Hindlimb muscle (tissue), 1 donor: ENCODE data around the gene QARS1. TPM values are rescaled to one million over a fixed set of nuclear protein-coding genes. Genes with fewer than 3 reads are reported as not detected.

Experiments used
- DNase-seq: peaks from one replicate; pipeline ENCODE4 v3.0.0-alpha.2; 2013
- polyA plus RNA-seq: library from polyadenylated mRNA; unstranded; fragments of 120-200 nt; gene quantifications from one replicate; pipeline ENCODE4 v1.2.1, GENCODE V29; 2013; ENCODE audit not compliant: insufficient read length

Gene QARS1
- polyA plus RNA-seq, 1 donor: 272 TPM

- DNase-seq: peak; percentile 97
These were observed 16.0 kb upstream of the QARS1 start, which contains the start of gene USP19 for GRCh38 chr3:49120438-49121131. Gene USP19 (minus strand): TSS chr3:49120823. CDS start chr3:49119145, 1,678 bp downstream.

- DNase-seq: no peak
These were observed 15.5 kb upstream of the QARS1 start for GRCh38 chr3:49120096-49120437.

- no peak for DNase-seq
These were observed 14.9 kb upstream of the QARS1 start for GRCh38 chr3:49119439-49119838.

GRCh38 chr3:49119036-49119435, 14.5 kb upstream of the QARS1 start:
- DNase-seq: no peak

- DNase-seq: no peak
These were observed 7.7 kb upstream of the QARS1 start for GRCh38 chr3:49112262-49112661.

- DNase-seq: no peak
These were observed 6.8 kb upstream of the QARS1 start for GRCh38 chr3:49111347-49111746.

- no peak for DNase-seq
These were observed 6.2 kb upstream of the QARS1 start for GRCh38 chr3:49110780-49111179.

GRCh38 chr3:49108346-49108745, 3.8 kb upstream of the QARS1 start:
- no peak for DNase-seq

GRCh38 chr3:49104052-49104426, 518 bp downstream of the QARS1 start:
- no peak for DNase-seq

GRCh38 chr3:49100046-49100615, 4.4 kb downstream of the QARS1 start:
- DNase-seq: no peak

GRCh38 chr3:49098910-49099630, 5.5 kb downstream of the QARS1 start:
- no peak for DNase-seq

GRCh38 chr3:49098429-49098828, 6.1 kb downstream of the QARS1 start:
- DNase-seq: no peak

GRCh38 chr3:49093853-49094767, 10.4 kb downstream of the QARS1 start, which contains the start of gene QRICH1:
Gene QRICH1 (minus strand): TSS chr3:49094071. CDS start chr3:49077017, 17,054 bp downstream.
- peak; percentile 97 for DNase-seq

GRCh38 chr3:49092938-49093852, 11.4 kb downstream of the QARS1 start:
- DNase-seq: peak; percentile 91

GRCh38 chr3:49081429-49081828, 23.1 kb downstream of the QARS1 start:
- DNase-seq: no peak

- no peak for DNase-seq
These were observed 25.3 kb downstream of the QARS1 start for GRCh38 chr3:49079270-49079669.

GRCh38 chr3:49076646-49077045, 27.9 kb downstream of the QARS1 start:
- no peak for DNase-seq

GRCh38 chr3:49076116-49076515, 28.4 kb downstream of the QARS1 start:
- no peak for DNase-seq

GRCh38 chr3:49058011-49058410, 46.5 kb downstream of the QARS1 start:
- DNase-seq: no peak

GRCh38 chr3:49057268-49057667, 47.3 kb downstream of the QARS1 start:
- DNase-seq: no peak

- no peak for DNase-seq
These were observed 50.2 kb downstream of the QARS1 start for GRCh38 chr3:49054344-49054862.
